Fibroblast of lung (primary cell): ENCODE data around the gene TMEM222. TPM values are rescaled to one million over a fixed set of nuclear protein-coding genes. Genes with fewer than 3 reads are reported as not detected.
A peak's percentile ranks its signal among the peaks of the same experiment; 100 is the strongest.

Experiments
- DNase-seq, 2 donors: peaks; one replicate each; pipeline versions ENCODE4 v3.0.0 to v3.0.0-alpha.2; 2010; ENCODE audit warnings: low read depth in 2 of 2
- H2AFZ ChIP-seq: 2 replicates; pipeline ENCODE4 v1.5.1; 2012; ENCODE audit warnings: low read length, control low read depth, inconsistent platforms
- H3K27ac ChIP-seq: 2 replicates; pipeline ENCODE4 v1.5.1; 2011; ENCODE audit warnings: low read length, control low read depth; ENCODE audit not compliant: insufficient read depth
- H3K27me3 ChIP-seq: 2 replicates; pipeline ENCODE4 v1.5.1; 2011; ENCODE audit warnings: mild to moderate bottlenecking, low read length; ENCODE audit not compliant: control insufficient read depth, insufficient read depth
- H3K36me3 ChIP-seq: 2 replicates; pipeline ENCODE4 v1.5.1; 2011; ENCODE audit warnings: low read length; ENCODE audit not compliant: control insufficient read depth, insufficient read depth
- H3K4me1 ChIP-seq: 2 replicates; pipeline ENCODE4 v1.5.1; 2011; ENCODE audit warnings: low read length; ENCODE audit not compliant: control insufficient read depth, insufficient read depth; ENCODE audit errors: extremely low read depth
- H3K4me2 ChIP-seq: 2 replicates; pipeline ENCODE4 v1.5.1; 2011; ENCODE audit warnings: low read length, control low read depth; ENCODE audit not compliant: insufficient read depth; ENCODE audit errors: extremely low read depth
- H3K4me3 ChIP-seq, 4 experiments: fragments of 200-600 bp in 1 of 4; sonication (generic) in 1 of 4; replicated peaks in 1 of 4; 2 replicates each; pipeline ENCODE4 v1.5.1; 2011 to 2016; ENCODE audit warnings: low read length in 4 of 4, low read depth in 3 of 4, mild to moderate bottlenecking in 3 of 4, control low read depth in 2 of 4, inconsistent platforms in 1 of 4, mixed read lengths in 1 of 4; ENCODE audit not compliant: insufficient read depth in 1 of 4; ENCODE audit errors: control extremely low read depth in 1 of 4
- H3K79me2 ChIP-seq: 2 replicates; pipeline ENCODE4 v1.5.1; 2012; ENCODE audit warnings: mild to moderate bottlenecking, low read length, inconsistent platforms; ENCODE audit not compliant: control insufficient read depth, insufficient read depth
- H3K9ac ChIP-seq: 2 replicates; pipeline ENCODE4 v1.5.1; 2011; ENCODE audit warnings: mild to moderate bottlenecking, low read length, control low read depth; ENCODE audit not compliant: insufficient read depth
- H3K9me3 ChIP-seq: 2 replicates; pipeline ENCODE4 v1.5.1; 2012; ENCODE audit warnings: low read depth, low read length; ENCODE audit not compliant: control insufficient read depth, insufficient read depth
- H4K20me1 ChIP-seq: 2 replicates; pipeline ENCODE4 v1.5.1; 2011; ENCODE audit warnings: low read length; ENCODE audit not compliant: control insufficient read depth, insufficient read depth; ENCODE audit errors: extremely low read depth
- CTCF ChIP-seq, 2 donors: IDR thresholded peaks in 1 of 2; conservative IDR thresholded peaks in 1 of 2; 1 replicate in 1 of 2; 2 replicates in 1 of 2; pipeline ENCODE4 v1.5.1; 2011 to 2012; ENCODE audit warnings: low read length in 2 of 2, control low read depth in 1 of 2, inconsistent platforms in 1 of 2, low read depth in 1 of 2, mild to moderate bottlenecking in 1 of 2
- EZH2 ChIP-seq: IDR thresholded peaks from 2 replicates; pipeline ENCODE4 v1.5.1; 2012; ENCODE audit warnings: low read length, control low read depth, mild to moderate bottlenecking; ENCODE audit errors: missing control alignments
- polyA plus RNA-seq, 2 donors: library from polyadenylated mRNA; depleted of rRNA in 1 of 2; stranded (reverse) in 1 of 2; unstranded in 1 of 2; fragments of >200 nt; gene quantifications; 2 replicates each; pipeline ENCODE4 v1.2.1, GENCODE V29; 2011 to 2012; ENCODE audit warnings: missing spikeins in 1 of 2
- total RNA-seq: library from RNA; depleted of rRNA; stranded (reverse); fragments of >200 nt; gene quantifications from 2 replicates; pipeline ENCODE4 v1.2.1, GENCODE V29; 2014

Gene TMEM222
- total and polyA plus RNA-seq, 2 donors (not counting 1 experiment from before 2014, with no cell fraction given) = 21.6 to 37.1 TPM

- no peaks in the 10 kb centered on the region for H3K27me3 ChIP-seq
- no peak for DNase-seq
- H3K9ac ChIP-seq = no peak overlapping the region
- peaks cover 22% of the 10 kb centered on the region for H3K36me3 ChIP-seq
- H3K9me3 ChIP-seq = no peaks in the 10 kb centered on the region
- H3K79me2 ChIP-seq = peaks cover 10% of the 10 kb centered on the region
- peak overlapping the region; percentile 93 for H2AFZ ChIP-seq
- no peaks in the 10 kb centered on the region for H4K20me1 ChIP-seq
- peak overlapping the region; percentile 42 to 73 (median 53) for H3K4me3 ChIP-seq
- no peak for TF ChIP-seq CTCF (conservative IDR thresholded peaks at IDR 0.05 in 1 of 2, IDR thresholded peaks at IDR 0.05 in 1 of 2; ENCODE audit: low read depth in 1 of 2, low read length in 2 of 2)
- TF ChIP-seq EZH2 = no peak
- peak overlapping the region; percentile 85 for H3K27ac ChIP-seq
- peak overlapping the region; percentile 100 for H3K4me2 ChIP-seq
- peaks cover 11% of the 10 kb centered on the region for H3K4me1 ChIP-seq
These were observed 42.9 kb downstream of the TMEM222 start for GRCh38 chr1:27364696-27365371.

- Histone ChIP-seq H3K4me2 (peak overlapping the region; percentile 100), H3K4me1 (peaks cover 11% of the 10 kb centered on the region), H4K20me1 (no peaks in the 10 kb centered on the region), H3K9ac (peak overlapping the region; percentile 89), H3K4me3 (peak overlapping the region; percentile 70 to 79 (median 75)), H3K9me3 (no peaks in the 10 kb centered on the region), H3K27ac (peak overlapping the region; percentile 85), H3K79me2 (peaks cover 10% of the 10 kb centered on the region), H3K27me3 (no peaks in the 10 kb centered on the region), H2AFZ (peak overlapping the region; percentile 93), H3K36me3 (peaks cover 19% of the 10 kb centered on the region)
- TF ChIP-seq CTCF (conservative IDR thresholded peaks at IDR 0.05 in 1 of 2, IDR thresholded peaks at IDR 0.05 in 1 of 2; ENCODE audit: low read depth in 1 of 2, low read length in 2 of 2) (no peak), EZH2 (no peak)
- DNase-seq = peak; percentile 84 to 90
These were observed 43.6 kb downstream of the TMEM222 start for GRCh38 chr1:27365372-27366112.

- peak overlapping the region; percentile 85 for H3K27ac ChIP-seq
- H3K4me3 ChIP-seq = peak overlapping the region; percentile 70 to 79 (median 75)
- DNase-seq = peak; percentile 66 to 73
- H4K20me1 ChIP-seq = no peaks in the 10 kb centered on the region
- peak overlapping the region; percentile 89 for H3K9ac ChIP-seq
- H3K36me3 ChIP-seq = peaks cover 18% of the 10 kb centered on the region
- no peaks in the 10 kb centered on the region for H3K27me3 ChIP-seq
- H2AFZ ChIP-seq = no peak overlapping the region
- H3K9me3 ChIP-seq = no peaks in the 10 kb centered on the region
- H3K4me2 ChIP-seq = peak overlapping the region; percentile 78
- H3K79me2 ChIP-seq = peaks cover 10% of the 10 kb centered on the region
- TF ChIP-seq CTCF (conservative IDR thresholded peaks at IDR 0.05 in 1 of 2, IDR thresholded peaks at IDR 0.05 in 1 of 2; ENCODE audit: low read depth in 1 of 2, low read length in 2 of 2) (no peak), EZH2 (no peak)
- peaks cover 11% of the 10 kb centered on the region for H3K4me1 ChIP-seq
These were observed 44.1 kb downstream of the TMEM222 start for GRCh38 chr1:27366113-27366410.
